PC-9 (cell line): ENCODE data around the gene CFAP97. TPM values are rescaled to one million over a fixed set of nuclear protein-coding genes. Genes with fewer than 3 reads are reported as not detected.

Source experiments
- BruUV-seq: library from RNA; stranded (reverse); fragments of 400-500 nt; replicated peaks from 2 replicates; lab custom pipeline; 2021; lab: Mats Ljungman, UMichigan
- CTCF ChIA-PET: fragments of 300-600 bp; sonication (Branson Sonifier 250); formaldehyde crosslinking; loops from one replicate; lab custom pipeline; 2022; ENCODE audit warnings: antibody characterized with exemption; lab: Charles Lee
- POLR2A ChIA-PET: fragments of 300-600 bp; sonication (Branson Sonifier 250); formaldehyde crosslinking; loops from one replicate; lab custom pipeline; 2022; ENCODE audit warnings: antibody characterized with exemption; ENCODE audit not compliant: unreplicated experiment; lab: Charles Lee
- DNase-seq, 2 experiments: peaks; one replicate each; pipeline versions ENCODE4 v3.0.0 to v3.0.0-alpha.2; 2015 to 2022; ENCODE audit warnings: mixed read lengths in 1 of 2
- H2AFZ ChIP-seq: fragments of 200-600 bp; sonication (generic); 2 replicates; pipeline ENCODE4 v1.8.1; 2017; ENCODE audit warnings: antibody characterized with exemption
- H3F3A ChIP-seq: fragments of 200-600 bp; sonication (generic); 2 replicates; pipeline ENCODE4 v1.8.1; 2017; ENCODE audit warnings: antibody characterized with exemption, mild to moderate bottlenecking, low read depth; ENCODE audit not compliant: insufficient read depth
- H3K27ac ChIP-seq: fragments of 200-600 bp; sonication (generic); 2 replicates; pipeline ENCODE4 v1.6.1; 2016; ENCODE audit warnings: mixed run types
- H3K27me3 ChIP-seq: fragments of 200-600 bp; sonication (generic); 2 replicates; pipeline ENCODE4 v1.6.1; 2016; ENCODE audit warnings: low read depth, mixed run types; ENCODE audit not compliant: insufficient read depth
- H3K36me3 ChIP-seq: fragments of 200-600 bp; sonication (generic); 2 replicates; pipeline ENCODE4 v1.6.1; 2016; ENCODE audit warnings: low read depth, mixed run types
- H3K4me1 ChIP-seq: fragments of 200-600 bp; sonication (generic); replicated peaks from 2 replicates; pipeline ENCODE4 v1.6.1; 2016; ENCODE audit warnings: mixed run types; ENCODE audit not compliant: insufficient read depth
- H3K4me2 ChIP-seq: fragments of 200-600 bp; sonication (generic); 2 replicates; pipeline ENCODE4 v1.6.1; 2017; ENCODE audit warnings: mixed run types
- H3K4me3 ChIP-seq: fragments of 200-600 bp; sonication (generic); 2 replicates; pipeline ENCODE4 v1.6.1; 2016; ENCODE audit warnings: mixed run types
- H3K79me2 ChIP-seq: fragments of 200-600 bp; sonication (generic); 2 replicates; pipeline ENCODE4 v1.6.1; 2017; ENCODE audit warnings: low read depth, mixed run types
- H3K9me2 ChIP-seq: fragments of 200-600 bp; sonication (generic); 2 replicates; pipeline ENCODE4 v1.8.1; 2017; ENCODE audit warnings: mild to moderate bottlenecking; ENCODE audit not compliant: insufficient read depth
- H3K9me3 ChIP-seq: fragments of 200-600 bp; sonication (generic); 2 replicates; pipeline ENCODE4 v1.8.1; 2016; ENCODE audit warnings: low read depth; ENCODE audit not compliant: insufficient read depth
- H4K20me1 ChIP-seq: fragments of 200-600 bp; sonication (generic); 2 replicates; pipeline ENCODE4 v1.8.1; 2017; ENCODE audit not compliant: insufficient read depth
- EZH2 ChIP-seq: fragments of 200-600 bp; sonication (generic); IDR thresholded peaks from 2 replicates; pipeline ENCODE4 v1.8.0; 2017; ENCODE audit warnings: antibody characterized with exemption, low read depth
- intact Hi-C: fragments of 100-400 bp; cut with micrococcal nuclease; formaldehyde crosslinking; loops from one replicate; pipeline ENCODE4 v1.10.0; 2022; ENCODE audit not compliant: unreplicated experiment
- total RNA-seq: library from RNA; stranded (reverse); gene quantifications from 2 replicates; pipeline ENCODE4 v1.2.3, GENCODE V29; 2021
- TF ChIP-seq, protein P1 (sequence below): fragments of 200-600 bp; sonication (generic); conservative IDR thresholded peaks from 2 replicates; pipeline ENCODE4 v1.6.1; 2017; ENCODE audit warnings: mixed run types, antibody characterized with exemption, mild to moderate bottlenecking, moderate library complexity

The CFAP97 gene
- total RNA-seq, 1 experiment from 2014 or later = 48.2 TPM

- no peak overlapping the region for H3K4me3 ChIP-seq
- BruUV-seq = no TSS peak
- CTCF ChIA-PET = no interaction called here
- no peaks in the 10 kb centered on the region for H3K36me3 ChIP-seq
- no peaks in the 10 kb centered on the region for H3K79me2 ChIP-seq
- H3K4me1 ChIP-seq = peaks cover 11% of the 10 kb centered on the region
- no peak overlapping the region for H3K27ac ChIP-seq
- no peak overlapping the region for H3K4me2 ChIP-seq
- H3F3A ChIP-seq = peaks cover 6% of the 10 kb centered on the region; the same call in 1 of the 2 replicates
- POLR2A ChIA-PET = no interaction called here
- H3K9me3 ChIP-seq = no peaks in the 10 kb centered on the region
- no peaks in the 10 kb centered on the region for H3K27me3 ChIP-seq
- H2AFZ ChIP-seq = no peak overlapping the region
- intact Hi-C loops = no loop called here
- no peaks in the 10 kb centered on the region for H3K9me2 ChIP-seq
- no peaks in the 10 kb centered on the region for H4K20me1 ChIP-seq
- TF ChIP-seq, protein P1, sequence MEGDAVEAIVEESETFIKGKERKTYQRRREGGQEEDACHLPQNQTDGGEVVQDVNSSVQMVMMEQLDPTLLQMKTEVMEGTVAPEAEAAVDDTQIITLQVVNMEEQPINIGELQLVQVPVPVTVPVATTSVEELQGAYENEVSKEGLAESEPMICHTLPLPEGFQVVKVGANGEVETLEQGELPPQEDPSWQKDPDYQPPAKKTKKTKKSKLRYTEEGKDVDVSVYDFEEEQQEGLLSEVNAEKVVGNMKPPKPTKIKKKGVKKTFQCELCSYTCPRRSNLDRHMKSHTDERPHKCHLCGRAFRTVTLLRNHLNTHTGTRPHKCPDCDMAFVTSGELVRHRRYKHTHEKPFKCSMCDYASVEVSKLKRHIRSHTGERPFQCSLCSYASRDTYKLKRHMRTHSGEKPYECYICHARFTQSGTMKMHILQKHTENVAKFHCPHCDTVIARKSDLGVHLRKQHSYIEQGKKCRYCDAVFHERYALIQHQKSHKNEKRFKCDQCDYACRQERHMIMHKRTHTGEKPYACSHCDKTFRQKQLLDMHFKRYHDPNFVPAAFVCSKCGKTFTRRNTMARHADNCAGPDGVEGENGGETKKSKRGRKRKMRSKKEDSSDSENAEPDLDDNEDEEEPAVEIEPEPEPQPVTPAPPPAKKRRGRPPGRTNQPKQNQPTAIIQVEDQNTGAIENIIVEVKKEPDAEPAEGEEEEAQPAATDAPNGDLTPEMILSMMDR = no peak
- no peak for TF ChIP-seq EZH2
- no peak for DNase-seq
These were observed 94.1 kb downstream of the CFAP97 start for GRCh38 chr4:185109736-185110135.

Other genes starting within 250 kb of the CFAP97 start
- gene HELT, start 185.5 kb downstream of the CFAP97 start, total RNA-seq = not detected in 2 replicates
- 15.6 and 15.9 TPM in 2 replicates for gene SLC25A4, start 60.7 kb downstream of the CFAP97 start, total RNA-seq
- gene SNX25, start 5.6 kb upstream of the CFAP97 start, total RNA-seq = 18.0 and 20.1 TPM in 2 replicates
- gene LRP2BP, start 191.9 kb upstream of the CFAP97 start, total RNA-seq = 0.85 and 0.90 TPM in 2 replicates
- gene ANKRD37, start 192.8 kb upstream of the CFAP97 start, total RNA-seq = 4.2 and 5.8 TPM in 2 replicates
- 22.7 and 26.8 TPM in 2 replicates for gene UFSP2, start 222.0 kb upstream of the CFAP97 start, total RNA-seq